HG02571 (cell line): ENCODE results near the gene QRICH2.
"Not testable (repeated sequence)": the region's sequence is repeated elsewhere in the genome, so short reads cannot be mapped to it uniquely, and the experiment has no call there.

Experiments used
- ATAC-seq: cut with Tn5 transposase; IDR thresholded peaks from one replicate; pipeline ENCODE4 v1.9.1; 2021; ENCODE audit warnings: mild to moderate bottlenecking, moderate library complexity; ENCODE audit not compliant: unreplicated experiment

QRICH2 gene

GRCh38 chr17:76233588-76234353, 74.3 kb downstream of the QRICH2 start:
- no peak for ATAC-seq

- ATAC-seq, result no peak
These were observed 75.7 kb downstream of the QRICH2 start for GRCh38 chr17:76232342-76232741.

DNA sequence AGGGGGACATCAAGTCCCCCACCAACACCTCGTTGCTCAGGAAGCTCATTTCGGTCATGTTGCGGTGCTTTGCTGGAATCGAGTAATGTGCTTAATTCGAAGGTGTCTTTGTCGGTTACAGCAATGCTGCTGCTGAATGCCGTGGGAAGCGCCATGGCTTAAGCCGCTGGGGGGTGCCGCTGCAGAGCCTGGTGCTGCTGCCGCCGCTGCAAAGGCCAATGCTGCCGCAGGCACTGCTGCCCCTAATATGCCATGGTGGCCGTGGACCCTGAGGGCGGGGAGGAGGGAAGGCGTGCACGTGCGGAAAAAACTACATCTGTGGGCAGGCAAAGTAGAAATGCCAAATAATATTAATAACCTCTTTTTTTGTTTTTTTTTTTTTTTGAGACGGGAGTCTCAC, 81.3 kb downstream of the QRICH2 start:
- not testable (repeated sequence) for ATAC-seq

GRCh38 chr17:76225373-76226086, 82.5 kb downstream of the QRICH2 start:
- ATAC-seq, result not testable (repeated sequence)
